K562 (cell line): ENCODE data around the gene ZNF69.

Experiments
- EP300 ChIP-seq: IDR thresholded peaks from 2 replicates; pipeline ENCODE4 v1.6.1; 2012; ENCODE audit warnings: low read length, improper control_type of control experiment
- ERF ChIP-seq: fragments of 450-650 bp; formaldehyde crosslinking; IDR thresholded peaks from 2 replicates; pipeline ENCODE4 v1.4.0; 2020; ENCODE audit warnings: mild to moderate bottlenecking, mixed read lengths
- GTF2E2 ChIP-seq: fragments of 200-800 bp; sonication (Bioruptor generic); IDR thresholded peaks from 2 replicates; pipeline ENCODE4 v1.6.1; 2016; ENCODE audit warnings: missing genetic modification characterization, missing compliant biosample characterization
- POLR2A ChIP-seq: fragments of 450-650 bp; conservative IDR thresholded peaks from 2 replicates; pipeline ENCODE4 v1.6.1; 2016
- TF ChIP-seq, protein P1 (sequence below): IDR thresholded peaks from 2 replicates; pipeline ENCODE4 v1.6.1; 2011; ENCODE audit not compliant: insufficient read length; ENCODE audit errors: extremely low read depth

DNA sequence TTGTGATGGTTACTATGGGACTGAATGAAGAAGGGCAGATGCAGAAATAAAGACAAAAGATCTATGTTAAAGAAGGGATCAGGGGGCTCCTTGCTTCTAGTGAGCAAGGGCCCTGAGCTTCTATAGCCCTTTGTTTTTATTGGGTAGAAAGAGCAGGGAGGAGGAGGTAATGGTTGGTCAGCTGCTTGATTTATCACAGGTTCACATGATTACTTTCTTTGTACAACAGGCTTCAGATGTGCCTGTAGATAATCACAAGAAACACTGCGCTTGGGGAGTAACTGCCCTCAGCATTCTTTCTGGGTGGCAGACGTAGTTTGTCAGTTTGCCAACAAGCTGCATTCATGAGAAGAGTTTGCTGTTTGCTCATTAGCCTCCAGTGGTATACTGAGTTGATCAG lies 43.9 kb upstream of the ZNF69 start:
- TF ChIP-seq POLR2A (no peak), ERF (no peak), EP300 (no peak), GTF2E2 (tag) (no peak)
- TF ChIP-seq, protein P1, sequence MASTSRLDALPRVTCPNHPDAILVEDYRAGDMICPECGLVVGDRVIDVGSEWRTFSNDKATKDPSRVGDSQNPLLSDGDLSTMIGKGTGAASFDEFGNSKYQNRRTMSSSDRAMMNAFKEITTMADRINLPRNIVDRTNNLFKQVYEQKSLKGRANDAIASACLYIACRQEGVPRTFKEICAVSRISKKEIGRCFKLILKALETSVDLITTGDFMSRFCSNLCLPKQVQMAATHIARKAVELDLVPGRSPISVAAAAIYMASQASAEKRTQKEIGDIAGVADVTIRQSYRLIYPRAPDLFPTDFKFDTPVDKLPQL = no peak
